ENCODE data around the gene ZDHHC22.

The ZDHHC22 gene

DNA sequence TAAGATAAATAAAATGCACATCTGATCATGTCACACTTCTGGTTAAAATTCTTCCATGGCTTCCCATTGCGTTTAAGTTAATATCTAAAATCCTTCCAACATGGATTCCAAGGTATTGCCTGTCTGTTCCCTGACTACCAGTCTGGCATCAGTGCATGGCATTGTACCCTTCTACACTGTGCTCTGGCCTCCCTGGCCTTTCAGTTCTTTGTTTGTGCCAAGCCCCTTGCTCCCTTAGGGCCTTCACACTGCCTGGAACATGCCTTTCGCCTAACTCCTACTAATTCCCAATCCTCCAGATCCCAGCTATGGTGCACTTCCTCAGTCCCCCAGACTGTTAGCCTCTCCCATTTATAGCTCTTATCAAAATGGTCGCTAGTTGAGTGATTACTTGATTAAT, 37.2 kb downstream of the ZDHHC22 start:
- no peaks in the 10 kb centered on the region for H3K9me3 Mint-ChIP-seq
- H3K27ac Mint-ChIP-seq (ENCODE audit: low read depth) = no peak overlapping the region
- no peak overlapping the region for H3K4me3 Mint-ChIP-seq
- no peak for ATAC-seq (replicated peaks; ENCODE audit: extremely low read depth, poor library complexity, severe bottlenecking)
- peaks cover 14% of the 10 kb centered on the region for H3K4me1 Mint-ChIP-seq
- peaks cover 13% of the 10 kb centered on the region for H3K36me3 Mint-ChIP-seq (ENCODE audit: insufficient read depth)
- no peak for DNase-seq (ENCODE audit: low spot score in 2 of 2)
- H3K27me3 Mint-ChIP-seq = no peaks in the 10 kb centered on the region

GRCh38 chr14:77103951-77104350, 37.6 kb downstream of the ZDHHC22 start:
- no peak for DNase-seq (ENCODE audit: low spot score in 2 of 2)
- Mint-ChIP-seq H3K27me3 (no peaks in the 10 kb centered on the region), H3K4me1 (peaks cover 19% of the 10 kb centered on the region), H3K27ac (ENCODE audit: low read depth) (no peak overlapping the region), H3K36me3 (ENCODE audit: insufficient read depth) (peaks cover 11% of the 10 kb centered on the region), H3K4me3 (no peak overlapping the region), H3K9me3 (no peaks in the 10 kb centered on the region)
- no peak for ATAC-seq (replicated peaks; ENCODE audit: extremely low read depth, poor library complexity, severe bottlenecking)

- H3K4me1 Mint-ChIP-seq = peaks cover 23% of the 10 kb centered on the region
- DNase-seq (ENCODE audit: low spot score in 2 of 2) (no peak), ATAC-seq (replicated peaks; ENCODE audit: extremely low read depth, poor library complexity, severe bottlenecking) (no peak)
- no peak overlapping the region for H3K4me3 Mint-ChIP-seq
- no peak overlapping the region for H3K27ac Mint-ChIP-seq (ENCODE audit: low read depth)
- no peaks in the 10 kb centered on the region for H3K9me3 Mint-ChIP-seq
- H3K27me3 Mint-ChIP-seq = no peaks in the 10 kb centered on the region
- peaks cover 9% of the 10 kb centered on the region for H3K36me3 Mint-ChIP-seq (ENCODE audit: insufficient read depth)
These were observed 38.1 kb downstream of the ZDHHC22 start for GRCh38 chr14:77103475-77103874.

DNA sequence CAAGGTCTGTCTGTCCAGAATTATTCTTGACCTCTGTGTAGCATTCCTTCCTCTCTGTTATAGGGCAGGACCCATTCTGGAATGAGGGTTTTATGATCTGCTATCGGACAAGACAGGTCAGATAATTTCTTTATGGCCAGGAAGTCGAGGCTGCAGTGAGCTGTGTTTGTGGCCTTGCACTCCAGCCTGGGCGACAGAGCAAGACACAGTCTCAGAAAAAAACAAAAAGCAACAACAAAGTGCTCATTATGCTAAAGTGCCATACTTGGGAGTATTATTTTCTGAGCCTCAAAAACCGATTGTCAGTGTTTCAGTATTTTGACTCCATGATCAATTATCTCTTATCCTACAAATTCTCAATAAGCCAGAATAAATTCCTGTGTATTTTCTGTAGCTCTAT, 39.4 kb downstream of the ZDHHC22 start:
- Mint-ChIP-seq H3K27ac (ENCODE audit: low read depth) (no peak overlapping the region), H3K4me1 (peaks cover 37% of the 10 kb centered on the region), H3K4me3 (no peak overlapping the region), H3K9me3 (no peaks in the 10 kb centered on the region), H3K36me3 (ENCODE audit: insufficient read depth) (peaks cover 14% of the 10 kb centered on the region), H3K27me3 (no peaks in the 10 kb centered on the region)
- no peak for DNase-seq (ENCODE audit: low spot score in 2 of 2)
- no peak for ATAC-seq (replicated peaks; ENCODE audit: extremely low read depth, poor library complexity, severe bottlenecking)

- peaks cover 14% of the 10 kb centered on the region for H3K36me3 Mint-ChIP-seq (ENCODE audit: insufficient read depth)
- H3K4me1 Mint-ChIP-seq = peaks cover 39% of the 10 kb centered on the region
- no peaks in the 10 kb centered on the region for H3K9me3 Mint-ChIP-seq
- no peaks in the 10 kb centered on the region for H3K27me3 Mint-ChIP-seq
- no peak overlapping the region for H3K4me3 Mint-ChIP-seq
- ATAC-seq (replicated peaks; ENCODE audit: extremely low read depth, poor library complexity, severe bottlenecking) (no peak), DNase-seq (ENCODE audit: low spot score in 2 of 2) (no peak)
- H3K27ac Mint-ChIP-seq (ENCODE audit: low read depth) = no peak overlapping the region
These were observed 40.6 kb downstream of the ZDHHC22 start for GRCh38 chr14:77100961-77101360.

- peaks cover 41% of the 10 kb centered on the region for H3K4me1 Mint-ChIP-seq
- H3K27me3 Mint-ChIP-seq = no peaks in the 10 kb centered on the region
- no peaks in the 10 kb centered on the region for H3K9me3 Mint-ChIP-seq
- H3K36me3 Mint-ChIP-seq (ENCODE audit: insufficient read depth) = peaks cover 14% of the 10 kb centered on the region
- no peak for DNase-seq (ENCODE audit: low spot score in 2 of 2)
- peak overlapping the region; percentile 97 for H3K27ac Mint-ChIP-seq (ENCODE audit: low read depth)
- peak overlapping the region; percentile 95 for H3K4me3 Mint-ChIP-seq
- ATAC-seq (replicated peaks; ENCODE audit: extremely low read depth, poor library complexity, severe bottlenecking) = no peak
These were observed 42.0 kb downstream of the ZDHHC22 start for GRCh38 chr14:77099425-77100167.

DNA sequence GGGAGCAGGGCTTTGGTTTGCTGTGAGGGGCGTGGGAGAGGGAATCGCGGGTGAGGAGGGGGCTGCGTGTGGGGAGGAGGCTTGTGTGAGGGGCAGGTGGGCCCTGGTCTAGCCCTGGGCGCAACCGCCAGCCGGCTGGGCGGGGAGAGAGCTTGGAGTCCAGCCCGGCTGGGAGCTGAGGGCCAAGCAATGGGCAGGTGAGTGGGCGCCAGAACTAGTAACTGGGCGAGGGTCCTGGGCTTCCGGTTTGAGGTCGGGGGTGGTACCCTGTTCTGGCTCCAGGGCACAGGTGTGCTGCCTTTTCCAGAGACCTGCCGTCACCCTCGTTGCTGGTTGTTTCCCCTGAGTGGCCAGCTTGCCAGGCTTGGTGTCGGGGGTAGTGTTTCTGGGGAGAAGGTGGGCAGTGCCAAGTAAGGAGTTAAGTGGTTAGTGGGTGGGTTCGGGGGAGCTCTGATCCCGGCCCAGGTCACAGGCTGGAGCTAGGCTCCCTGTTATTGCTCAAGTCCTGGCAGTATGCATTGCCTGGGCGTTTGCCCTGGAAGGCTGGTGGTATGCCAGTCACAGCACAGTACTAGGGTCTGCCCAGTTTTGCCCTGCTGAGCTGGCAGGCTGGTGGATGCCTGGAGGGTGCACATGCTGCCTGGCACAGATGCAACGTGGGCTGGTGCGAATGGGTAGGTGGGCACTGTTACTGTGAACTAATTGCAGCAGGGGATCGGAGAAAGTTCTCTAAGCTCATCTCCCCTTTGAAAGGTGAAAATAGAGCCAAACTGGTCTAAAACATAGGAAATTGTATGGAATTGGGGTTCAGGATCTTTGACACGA, 42.9 kb downstream of the ZDHHC22 start:
- Mint-ChIP-seq H3K27me3 (no peaks in the 10 kb centered on the region), H3K4me3 (peak overlapping the region; percentile 95), H3K4me1 (peaks cover 39% of the 10 kb centered on the region), H3K9me3 (no peaks in the 10 kb centered on the region), H3K27ac (ENCODE audit: low read depth) (peak overlapping the region; percentile 97), H3K36me3 (ENCODE audit: insufficient read depth) (peaks cover 14% of the 10 kb centered on the region)
- ATAC-seq (replicated peaks; ENCODE audit: extremely low read depth, poor library complexity, severe bottlenecking) (no peak), DNase-seq (ENCODE audit: low spot score in 2 of 2) (no peak)

DNA sequence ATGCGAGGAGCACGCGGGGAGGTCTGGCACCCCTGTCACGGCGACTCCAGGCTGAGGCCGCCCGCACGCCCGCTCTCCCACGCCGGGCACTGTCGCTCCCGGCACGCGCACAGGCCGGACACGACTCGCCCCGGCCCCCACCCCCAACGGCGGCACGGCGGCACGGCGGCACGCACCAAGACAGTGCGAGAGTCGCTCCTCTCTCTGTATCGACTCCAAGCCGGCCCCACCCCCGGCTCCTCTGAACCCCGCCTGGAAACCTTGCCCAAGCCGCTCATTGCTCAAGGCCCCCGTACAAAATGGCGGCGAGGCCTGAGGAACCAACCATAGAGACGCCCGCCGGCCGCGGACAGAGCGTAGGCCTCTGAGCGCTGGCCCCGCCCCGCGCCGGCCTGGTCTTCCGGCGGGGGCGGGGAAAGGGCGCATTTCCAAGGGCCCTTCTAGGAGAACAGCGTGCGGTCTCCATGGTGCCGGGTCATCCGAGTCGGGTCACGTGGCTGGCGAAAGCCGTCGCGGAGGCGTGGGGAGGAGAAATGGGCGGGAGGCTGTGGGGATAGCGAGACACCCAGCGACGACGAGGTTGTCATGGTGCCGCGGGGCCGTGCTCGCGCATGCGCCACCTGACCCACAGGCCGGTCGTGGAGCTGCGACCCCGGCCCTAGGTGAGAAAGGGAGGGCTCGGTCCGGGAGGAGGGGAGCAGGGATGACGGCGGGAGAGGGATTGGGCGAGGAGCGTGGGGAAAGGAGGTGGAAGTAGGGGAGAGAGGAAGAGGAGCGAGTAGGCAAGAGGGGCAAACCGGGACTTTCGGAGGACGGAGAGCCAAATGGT, 43.7 kb downstream of the ZDHHC22 start, which contains the start of gene CIPC:
TSS of gene CIPC (plus strand) at position 559 of the 829 bp plus-strand sequence. CDS start 7,451 bp downstream, outside the sequence.
- peaks cover 14% of the 10 kb centered on the region for H3K36me3 Mint-ChIP-seq (ENCODE audit: insufficient read depth)
- H3K27me3 Mint-ChIP-seq = no peaks in the 10 kb centered on the region
- H3K27ac Mint-ChIP-seq (ENCODE audit: low read depth) = peak within 1 kb of the TSS; percentile 97
- peak; percentile 92 for ATAC-seq (replicated peaks; ENCODE audit: extremely low read depth, poor library complexity, severe bottlenecking)
- H3K4me1 Mint-ChIP-seq = peaks cover 39% of the 10 kb centered on the region
- peak within 1 kb of the TSS; percentile 95 for H3K4me3 Mint-ChIP-seq
- peak; percentile 96 to 98 for DNase-seq (ENCODE audit: low spot score in 2 of 2)
- H3K9me3 Mint-ChIP-seq = no peaks in the 10 kb centered on the region

GRCh38 chr14:77097006-77097699, 44.4 kb downstream of the ZDHHC22 start:
- DNase-seq (ENCODE audit: low spot score in 2 of 2) (no peak), ATAC-seq (replicated peaks; ENCODE audit: extremely low read depth, poor library complexity, severe bottlenecking) (peak; percentile 7)
- Mint-ChIP-seq H3K4me3 (peak overlapping the region; percentile 95), H3K36me3 (ENCODE audit: insufficient read depth) (peaks cover 14% of the 10 kb centered on the region), H3K4me1 (peaks cover 39% of the 10 kb centered on the region), H3K9me3 (no peaks in the 10 kb centered on the region), H3K27ac (ENCODE audit: low read depth) (peak overlapping the region; percentile 97), H3K27me3 (no peaks in the 10 kb centered on the region)

DNA sequence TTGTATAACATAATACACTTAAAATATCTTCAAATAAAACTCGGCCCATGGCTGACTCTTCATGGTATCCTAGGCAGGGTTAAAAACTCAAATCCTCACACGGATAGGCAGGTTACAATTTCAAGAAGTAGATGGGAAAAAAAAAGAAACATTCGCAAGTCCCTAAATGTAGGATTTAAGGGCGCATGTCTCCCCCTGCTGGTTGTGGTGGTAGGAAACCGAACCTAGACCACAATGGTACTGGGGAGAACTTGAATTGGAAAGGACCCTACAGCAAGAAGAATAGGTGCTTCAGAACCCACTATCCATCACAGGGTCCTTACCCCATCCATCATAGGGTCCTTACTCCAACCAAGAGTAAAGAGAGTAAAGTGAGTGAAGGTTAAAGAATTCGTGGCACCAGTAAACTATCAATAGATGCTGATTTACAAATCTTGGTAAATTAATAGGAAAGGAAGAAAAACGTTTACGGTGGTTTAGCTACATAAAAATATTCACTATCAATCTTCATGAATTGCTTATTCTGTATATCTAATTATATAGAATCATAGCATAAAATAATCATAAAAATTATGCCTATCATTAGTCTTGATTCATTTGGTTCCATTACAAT, 46.8 kb downstream of the ZDHHC22 start:
- Mint-ChIP-seq H3K4me1 (peaks cover 34% of the 10 kb centered on the region), H3K9me3 (no peaks in the 10 kb centered on the region), H3K27me3 (peaks cover 5% of the 10 kb centered on the region), H3K27ac (ENCODE audit: low read depth) (no peak overlapping the region), H3K4me3 (no peak overlapping the region), H3K36me3 (ENCODE audit: insufficient read depth) (peaks cover 14% of the 10 kb centered on the region)
- peak; percentile 54 to 59 for DNase-seq (ENCODE audit: low spot score in 2 of 2)
- no peak for ATAC-seq (replicated peaks; ENCODE audit: extremely low read depth, poor library complexity, severe bottlenecking)

GRCh38 chr14:77092676-77093075, 48.9 kb downstream of the ZDHHC22 start:
- ATAC-seq (replicated peaks; ENCODE audit: extremely low read depth, poor library complexity, severe bottlenecking) (no peak), DNase-seq (ENCODE audit: low spot score in 2 of 2) (no peak)
- H3K27me3 Mint-ChIP-seq = peaks cover 16% of the 10 kb centered on the region
- H3K4me3 Mint-ChIP-seq = no peak overlapping the region
- peaks cover 6% of the 10 kb centered on the region for H3K36me3 Mint-ChIP-seq (ENCODE audit: insufficient read depth)
- no peak overlapping the region for H3K27ac Mint-ChIP-seq (ENCODE audit: low read depth)
- no peaks in the 10 kb centered on the region for H3K9me3 Mint-ChIP-seq
- H3K4me1 Mint-ChIP-seq = peaks cover 13% of the 10 kb centered on the region
